Transverse colon (tissue), 4 donors: ENCODE measurements around the gene CCR8.

ENCODE experiments used
- EP300 ChIP-seq: sonication (generic); formaldehyde crosslinking; IDR thresholded peaks from one replicate; pipeline ENCODE4 v1.6.1; 2017; ENCODE audit warnings: antibody characterized with exemption, low read depth
- POLR2A ChIP-seq: fragments of 450-650 bp; IDR thresholded peaks from one replicate; pipeline ENCODE4 v1.6.1; 2016; ENCODE audit warnings: antibody characterized with exemption, mild to moderate bottlenecking, moderate library complexity
- POLR2AphosphoS5 ChIP-seq, 3 donors: sonication (generic); formaldehyde crosslinking; IDR thresholded peaks; one replicate each; pipeline ENCODE4 v1.6.1; 2016; ENCODE audit warnings: antibody characterized with exemption in 3 of 3
- TF ChIP-seq, protein P1 (sequence below), 5 experiments: fragments of 200-600 bp in 3 of 5; fragments of 450-650 bp in 2 of 5; sonication (generic) in 3 of 5; IDR thresholded peaks; 1 replicate in 2 of 5; 2 replicates in 3 of 5; pipeline ENCODE4 v1.5.1; 2016 to 2017; ENCODE audit warnings: antibody characterized with exemption in 5 of 5, inconsistent platforms in 3 of 5, mild to moderate bottlenecking in 2 of 5, moderate library complexity in 1 of 5

DNA sequence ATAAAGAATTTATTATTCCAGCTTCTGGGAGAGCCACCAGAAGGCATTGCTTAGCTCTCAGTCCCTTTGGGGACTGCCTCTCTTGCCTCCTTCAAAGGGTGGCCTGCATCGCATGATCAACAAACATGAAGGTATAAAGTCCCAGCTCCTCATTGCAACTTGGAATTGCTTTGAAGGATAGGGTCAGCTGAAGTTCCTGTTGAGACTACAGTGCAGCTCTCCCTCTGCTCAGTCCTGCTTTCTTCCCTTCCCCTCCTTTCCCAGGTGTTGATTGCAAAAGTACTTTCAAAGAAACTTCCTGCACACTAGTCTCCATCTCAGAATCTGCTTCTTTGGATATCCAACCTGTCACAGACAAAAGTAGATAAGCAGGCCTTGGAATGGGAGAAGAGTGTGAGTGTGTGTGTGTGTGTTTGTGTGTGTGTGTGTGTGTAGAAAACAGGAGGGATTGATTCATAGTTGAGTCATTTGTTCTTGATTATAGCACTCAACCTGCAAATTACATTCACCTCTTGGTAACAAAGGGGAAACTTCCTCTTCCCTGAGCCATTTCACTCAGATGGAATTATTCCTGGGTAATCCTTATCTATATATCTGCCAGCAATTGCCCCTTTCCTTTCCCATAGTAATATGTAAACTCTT lies 13.7 kb downstream of the CCR8 start:
- TF ChIP-seq, protein P1, sequence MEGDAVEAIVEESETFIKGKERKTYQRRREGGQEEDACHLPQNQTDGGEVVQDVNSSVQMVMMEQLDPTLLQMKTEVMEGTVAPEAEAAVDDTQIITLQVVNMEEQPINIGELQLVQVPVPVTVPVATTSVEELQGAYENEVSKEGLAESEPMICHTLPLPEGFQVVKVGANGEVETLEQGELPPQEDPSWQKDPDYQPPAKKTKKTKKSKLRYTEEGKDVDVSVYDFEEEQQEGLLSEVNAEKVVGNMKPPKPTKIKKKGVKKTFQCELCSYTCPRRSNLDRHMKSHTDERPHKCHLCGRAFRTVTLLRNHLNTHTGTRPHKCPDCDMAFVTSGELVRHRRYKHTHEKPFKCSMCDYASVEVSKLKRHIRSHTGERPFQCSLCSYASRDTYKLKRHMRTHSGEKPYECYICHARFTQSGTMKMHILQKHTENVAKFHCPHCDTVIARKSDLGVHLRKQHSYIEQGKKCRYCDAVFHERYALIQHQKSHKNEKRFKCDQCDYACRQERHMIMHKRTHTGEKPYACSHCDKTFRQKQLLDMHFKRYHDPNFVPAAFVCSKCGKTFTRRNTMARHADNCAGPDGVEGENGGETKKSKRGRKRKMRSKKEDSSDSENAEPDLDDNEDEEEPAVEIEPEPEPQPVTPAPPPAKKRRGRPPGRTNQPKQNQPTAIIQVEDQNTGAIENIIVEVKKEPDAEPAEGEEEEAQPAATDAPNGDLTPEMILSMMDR (IDR thresholded peaks at IDR 0.05), result no peak
- TF ChIP-seq POLR2A, result no peak
- no peak for TF ChIP-seq POLR2AphosphoS5 (IDR thresholded peaks at IDR 0.05)
- TF ChIP-seq EP300, result no peak
